HepG2 (cell line): ENCODE measurements around the gene SBK3. TPM values are rescaled to one million over a fixed set of nuclear protein-coding genes. Genes with fewer than 3 reads are reported as not detected.

ENCODE experiments used
- ATF7-NPFF ChIP-seq: sonication (generic); formaldehyde crosslinking; IDR thresholded peaks from 2 replicates; pipeline ENCODE4 v1.8.1; 2023; ENCODE audit warnings: mild to moderate bottlenecking, low read depth, missing genetic modification reagents, moderate library complexity
- BORCS8-MEF2B ChIP-seq: sonication (generic); formaldehyde crosslinking; IDR thresholded peaks from 2 replicates; pipeline ENCODE4 v1.8.0; 2022; ENCODE audit warnings: mild to moderate bottlenecking, missing genetic modification reagents
- DMAP1 ChIP-seq: IDR thresholded peaks from 2 replicates; pipeline ENCODE4 v1.6.1; 2016
- HDAC6 ChIP-seq: fragments of 200-600 bp; sonication (generic); IDR thresholded peaks from 2 replicates; pipeline ENCODE4 v1.7.0; 2017; ENCODE audit warnings: mild to moderate bottlenecking, antibody characterized with exemption, low read length, low read depth
- IRX3 ChIP-seq: sonication (generic); formaldehyde crosslinking; IDR thresholded peaks from 2 replicates; pipeline ENCODE4 v1.8.1; 2023; ENCODE audit warnings: mild to moderate bottlenecking, low read depth, missing genetic modification reagents, borderline replicate concordance
- MATR3 ChIP-seq: sonication (generic); formaldehyde crosslinking; IDR thresholded peaks from 2 replicates; pipeline ENCODE4 v1.4.0; 2020; ENCODE audit warnings: missing genetic modification reagents
- MBNL3 ChIP-seq: fragments of 250-450 bp; sonication (Bioruptor Pico); conservative IDR thresholded peaks from 2 replicates; pipeline ENCODE4 v1.8.0; 2022; ENCODE audit warnings: mild to moderate bottlenecking, inconsistent platforms
- MTF2 ChIP-seq: sonication (generic); formaldehyde crosslinking; IDR thresholded peaks from 2 replicates; pipeline ENCODE4 v1.5.0; 2020; ENCODE audit warnings: missing genetic modification reagents, borderline replicate concordance
- RAD21 ChIP-seq: fragments of 450-650 bp; formaldehyde crosslinking; IDR thresholded peaks from 2 replicates; pipeline ENCODE4 v1.5.0; 2020; ENCODE audit warnings: mild to moderate bottlenecking
- RFXAP ChIP-seq: sonication (generic); formaldehyde crosslinking; IDR thresholded peaks from 2 replicates; pipeline ENCODE4 v1.4.0; 2020; ENCODE audit warnings: missing genetic modification reagents, borderline replicate concordance
- SRSF1 ChIP-seq: fragments of 200-400 bp; formaldehyde crosslinking; optimal IDR thresholded peaks from 2 replicates; pipeline ENCODE3; 2017; ENCODE audit warnings: mild to moderate bottlenecking, low read depth, low read length, moderate library complexity
- TCF12 ChIP-seq, 2 experiments: fragments of 450-650 bp in 1 of 2; sonication (generic) in 1 of 2; formaldehyde crosslinking in 1 of 2; IDR thresholded peaks; 2 replicates each; pipeline versions ENCODE4 v1.6.1 to v1.8.0; 2017 to 2022; ENCODE audit warnings: antibody characterized with exemption in 1 of 2, mild to moderate bottlenecking in 1 of 2, missing genetic modification reagents in 1 of 2, moderate library complexity in 1 of 2
- ZNF235 ChIP-seq: sonication (generic); formaldehyde crosslinking; IDR thresholded peaks from 2 replicates; pipeline ENCODE4 v1.8.1; 2023; ENCODE audit warnings: mild to moderate bottlenecking, missing genetic modification reagents, borderline replicate concordance
- ZNF296 ChIP-seq: sonication (generic); formaldehyde crosslinking; conservative IDR thresholded peaks from 2 replicates; pipeline ENCODE4 v1.5.0; 2020; ENCODE audit warnings: mild to moderate bottlenecking, missing genetic modification reagents
- ZNF317 ChIP-seq: sonication (generic); formaldehyde crosslinking; IDR thresholded peaks from 2 replicates; pipeline ENCODE4 v1.5.0; 2020; ENCODE audit warnings: mild to moderate bottlenecking, missing genetic modification reagents
- ZNF431 ChIP-seq: sonication (generic); formaldehyde crosslinking; IDR thresholded peaks from 2 replicates; pipeline ENCODE4 v1.9.0; 2022; ENCODE audit warnings: missing genetic modification reagents, low read depth, mild to moderate bottlenecking, borderline replicate concordance
- ZNF547 ChIP-seq: sonication (generic); formaldehyde crosslinking; IDR thresholded peaks from 2 replicates; pipeline ENCODE4 v1.5.1; 2020; ENCODE audit warnings: mild to moderate bottlenecking, missing genetic modification reagents
- ZNF607 ChIP-seq: sonication (generic); formaldehyde crosslinking; IDR thresholded peaks from 2 replicates; pipeline ENCODE4 v1.5.1; 2020; ENCODE audit warnings: missing genetic modification reagents, mild to moderate bottlenecking, borderline replicate concordance
- ZNF660 ChIP-seq: sonication (generic); formaldehyde crosslinking; IDR thresholded peaks from 2 replicates; pipeline ENCODE4 v1.5.1; 2020; ENCODE audit warnings: mild to moderate bottlenecking, low read depth, missing genetic modification reagents, borderline replicate concordance
- ZNF749 ChIP-seq: sonication (generic); formaldehyde crosslinking; IDR thresholded peaks from 2 replicates; pipeline ENCODE4 v1.8.0; 2022; ENCODE audit warnings: mild to moderate bottlenecking, missing genetic modification reagents, moderate library complexity, borderline replicate concordance
- polyA plus RNA-seq, 8 experiments: library from polyadenylated mRNA; depleted of rRNA in 3 of 8; stranded (reverse) in 7 of 8; unstranded in 1 of 8; fragments of >200 nt; fragmentation: Illumina TruSeq in 4 of 8; extraction: Trizol in 4 of 8; gene quantifications; 2 replicates each; pipeline versions ENCODE4 v1.2.1 to v1.2.3, GENCODE V29; 2011 to 2016; ENCODE audit warnings: low read depth in 4 of 8, missing spikeins in 1 of 8, mixed read lengths in 1 of 8; ENCODE audit not compliant: insufficient read depth in 1 of 8
- total RNA-seq, 5 experiments: library from RNA; depleted of rRNA; stranded (reverse); fragments of >200 nt; fragmentation: Illumina TruSeq; extraction: Trizol; gene quantifications; 2 replicates each; pipeline ENCODE4 v1.2.3, GENCODE V29; 2016; ENCODE audit warnings: low read depth in 1 of 5
- TF ChIP-seq, protein P1 (sequence below): sonication (generic); formaldehyde crosslinking; IDR thresholded peaks from 2 replicates; pipeline ENCODE4 v1.8.0; 2022; ENCODE audit warnings: missing genetic modification reagents, mild to moderate bottlenecking, inconsistent platforms, borderline replicate concordance
- TF ChIP-seq, protein P2 (sequence below): sonication (generic); formaldehyde crosslinking; IDR thresholded peaks from 2 replicates; pipeline ENCODE4 v1.4.0; 2020; ENCODE audit warnings: missing genetic modification reagents, borderline replicate concordance
- TF ChIP-seq, protein P3 (sequence below): sonication (generic); formaldehyde crosslinking; IDR thresholded peaks from 2 replicates; pipeline ENCODE4 v1.4.0; 2020; ENCODE audit warnings: mild to moderate bottlenecking, missing genetic modification reagents

SBK3 gene
- total and polyA plus RNA-seq, 2 of the 13 experiments (the other 11 are each of a cell fraction or from before 2014, with no cell fraction given) = 0.66 to 0.77 TPM

DNA sequence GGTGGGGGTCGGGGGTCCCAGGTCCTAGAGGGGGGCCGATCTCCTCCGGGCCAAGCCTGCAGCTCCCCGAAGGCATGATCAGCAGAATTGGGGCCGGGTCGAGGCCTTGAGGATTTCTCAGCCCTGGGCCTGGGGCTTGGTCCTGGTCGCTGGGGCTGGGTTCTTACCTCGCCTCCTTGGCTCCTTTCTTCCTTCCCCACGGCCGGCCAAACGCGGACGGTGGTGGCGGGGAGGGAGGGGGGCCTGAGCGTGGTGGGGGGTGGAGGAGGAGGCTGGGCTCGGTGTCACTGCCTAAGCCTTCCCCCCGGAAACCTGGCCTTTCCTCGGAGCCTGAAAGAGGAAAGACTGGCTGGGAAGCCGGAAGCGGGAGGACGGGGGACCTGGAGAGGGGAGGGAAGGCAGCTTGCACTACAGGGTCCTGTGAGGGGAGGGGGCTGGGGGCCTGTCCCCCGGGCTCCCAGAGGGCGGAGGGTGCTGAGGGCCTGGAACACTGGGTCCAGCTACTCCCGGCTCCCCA, 35.3 kb upstream of the SBK3 start, which contains the start of gene ZNF579 (continued):
- TF ChIP-seq, protein P1, sequence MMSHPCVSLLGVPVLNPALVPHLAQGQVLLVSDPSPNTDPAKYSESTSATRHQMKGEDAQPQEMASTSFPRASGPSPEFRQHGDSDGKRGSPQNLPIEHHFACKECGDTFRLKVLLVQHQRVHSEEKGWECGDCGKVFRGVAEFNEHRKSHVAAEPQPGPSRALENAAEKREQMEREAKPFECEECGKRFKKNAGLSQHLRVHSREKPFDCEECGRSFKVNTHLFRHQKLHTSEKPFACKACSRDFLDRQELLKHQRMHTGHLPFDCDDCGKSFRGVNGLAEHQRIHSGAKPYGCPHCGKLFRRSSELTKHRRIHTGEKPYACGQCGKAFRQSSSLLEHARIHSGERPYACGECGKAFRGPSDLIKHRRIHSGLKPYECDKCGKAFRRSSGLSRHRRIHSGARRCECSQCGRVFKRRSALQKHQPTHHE (CRISPR knock-in tag) = 0 out of 2 replicates have a peak, but pooled peaks have one; percentile 30
- TF ChIP-seq ZNF607 (CRISPR knock-in tag) = no peak
- TF ChIP-seq ZNF317 (CRISPR knock-in tag) = no peak
- no peak for TF ChIP-seq MTF2 (CRISPR knock-in tag)
- no peak for TF ChIP-seq ZNF296 (CRISPR knock-in tag)
- TF ChIP-seq, protein P2, sequence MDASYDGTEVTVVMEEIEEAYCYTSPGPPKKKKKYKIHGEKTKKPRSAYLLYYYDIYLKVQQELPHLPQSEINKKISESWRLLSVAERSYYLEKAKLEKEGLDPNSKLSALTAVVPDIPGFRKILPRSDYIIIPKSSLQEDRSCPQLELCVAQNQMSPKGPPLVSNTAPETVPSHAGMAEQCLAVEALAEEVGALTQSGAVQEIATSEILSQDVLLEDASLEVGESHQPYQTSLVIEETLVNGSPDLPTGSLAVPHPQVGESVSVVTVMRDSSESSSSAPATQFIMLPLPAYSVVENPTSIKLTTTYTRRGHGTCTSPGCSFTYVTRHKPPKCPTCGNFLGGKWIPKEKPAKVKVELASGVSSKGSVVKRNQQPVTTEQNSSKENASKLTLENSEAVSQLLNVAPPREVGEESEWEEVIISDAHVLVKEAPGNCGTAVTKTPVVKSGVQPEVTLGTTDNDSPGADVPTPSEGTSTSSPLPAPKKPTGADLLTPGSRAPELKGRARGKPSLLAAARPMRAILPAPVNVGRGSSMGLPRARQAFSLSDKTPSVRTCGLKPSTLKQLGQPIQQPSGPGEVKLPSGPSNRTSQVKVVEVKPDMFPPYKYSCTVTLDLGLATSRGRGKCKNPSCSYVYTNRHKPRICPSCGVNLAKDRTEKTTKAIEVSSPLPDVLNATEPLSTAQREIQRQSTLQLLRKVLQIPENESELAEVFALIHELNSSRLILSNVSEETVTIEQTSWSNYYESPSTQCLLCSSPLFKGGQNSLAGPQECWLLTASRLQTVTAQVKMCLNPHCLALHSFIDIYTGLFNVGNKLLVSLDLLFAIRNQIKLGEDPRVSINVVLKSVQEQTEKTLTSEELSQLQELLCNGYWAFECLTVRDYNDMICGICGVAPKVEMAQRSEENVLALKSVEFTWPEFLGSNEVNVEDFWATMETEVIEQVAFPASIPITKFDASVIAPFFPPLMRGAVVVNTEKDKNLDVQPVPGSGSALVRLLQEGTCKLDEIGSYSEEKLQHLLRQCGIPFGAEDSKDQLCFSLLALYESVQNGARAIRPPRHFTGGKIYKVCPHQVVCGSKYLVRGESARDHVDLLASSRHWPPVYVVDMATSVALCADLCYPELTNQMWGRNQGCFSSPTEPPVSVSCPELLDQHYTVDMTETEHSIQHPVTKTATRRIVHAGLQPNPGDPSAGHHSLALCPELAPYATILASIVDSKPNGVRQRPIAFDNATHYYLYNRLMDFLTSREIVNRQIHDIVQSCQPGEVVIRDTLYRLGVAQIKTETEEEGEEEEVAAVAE = no peak; the same call in 1 of the 2 replicates
- no peak; the same call in 1 of the 2 replicates for TF ChIP-seq ZNF235 (CRISPR knock-in tag)
- peak; percentile 33; the same call in 1 of the 2 replicates for TF ChIP-seq DMAP1 (CRISPR knock-in tag)
- TF ChIP-seq, protein P3, sequence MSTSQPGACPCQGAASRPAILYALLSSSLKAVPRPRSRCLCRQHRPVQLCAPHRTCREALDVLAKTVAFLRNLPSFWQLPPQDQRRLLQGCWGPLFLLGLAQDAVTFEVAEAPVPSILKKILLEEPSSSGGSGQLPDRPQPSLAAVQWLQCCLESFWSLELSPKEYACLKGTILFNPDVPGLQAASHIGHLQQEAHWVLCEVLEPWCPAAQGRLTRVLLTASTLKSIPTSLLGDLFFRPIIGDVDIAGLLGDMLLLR (CRISPR knock-in tag) = 0 out of 2 replicates have a peak, but pooled peaks have one; percentile 9
- peak; percentile 56; the same call in 1 of the 2 replicates for TF ChIP-seq ZNF547
- TF ChIP-seq ZNF431 (CRISPR knock-in tag) = no peak
- TF ChIP-seq ZNF749 (CRISPR knock-in tag) = no peak
- TF ChIP-seq IRX3 = no peak
- no peak for TF ChIP-seq ATF7-NPFF (CRISPR knock-in tag)
- no peak for TF ChIP-seq SRSF1
- no peak for TF ChIP-seq MBNL3 (CRISPR knock-in tag)
- TF ChIP-seq RAD21 = no peak
- TF ChIP-seq ZNF660 (CRISPR knock-in tag) = no peak
- no peak for TF ChIP-seq RFXAP (CRISPR knock-in tag)
- TF ChIP-seq TCF12 (IDR thresholded peaks at IDR 0.05) = no peak
- no peak for TF ChIP-seq TCF12 (CRISPR knock-in tag; IDR thresholded peaks at IDR 0.05)
- no peak for TF ChIP-seq BORCS8-MEF2B (CRISPR knock-in tag)
- no peak for TF ChIP-seq HDAC6
- TF ChIP-seq MATR3 (CRISPR knock-in tag) = no peak
